H9 (cell line): ENCODE results near the gene SPHK2. TPM values are rescaled to one million over a fixed set of nuclear protein-coding genes. Genes with fewer than 3 reads are reported as not detected.
A peak's percentile ranks its signal among the peaks of the same experiment; 100 is the strongest.

Experiments used
- DNase-seq: peaks from one replicate; pipeline ENCODE4 v3.0.0-alpha.2; 2017
- H2AFZ ChIP-seq: one replicate; pipeline ENCODE4 v1.6.1; 2013; ENCODE audit warnings: mild to moderate bottlenecking, low read length, control low read depth, moderate library complexity
- H2AK5ac ChIP-seq: 2 replicates; pipeline ENCODE4 v1.6.1; 2013; ENCODE audit warnings: low read length, control low read depth, mixed read lengths; ENCODE audit not compliant: insufficient read length
- H2BK120ac ChIP-seq: one replicate; pipeline ENCODE4 v1.6.1; 2013; ENCODE audit warnings: low read depth, mild to moderate bottlenecking, low read length, control low read depth, inconsistent platforms; ENCODE audit not compliant: poor library complexity, severe bottlenecking
- H2BK12ac ChIP-seq: 2 replicates; pipeline ENCODE4 v1.6.1; 2013; ENCODE audit warnings: low read length, control low read depth, mixed read lengths, low read depth; ENCODE audit not compliant: insufficient read length
- H2BK15ac ChIP-seq: 2 replicates; pipeline ENCODE4 v1.6.1; 2013; ENCODE audit warnings: low read depth, low read length, control low read depth
- H2BK20ac ChIP-seq: one replicate; pipeline ENCODE4 v1.6.1; 2013; ENCODE audit warnings: low read depth, mild to moderate bottlenecking, low read length, control low read depth, inconsistent platforms; ENCODE audit not compliant: poor library complexity, severe bottlenecking
- H2BK5ac ChIP-seq: 2 replicates; pipeline ENCODE4 v1.6.1; 2013; ENCODE audit warnings: low read length, control low read depth, mixed read lengths; ENCODE audit not compliant: insufficient read length
- H3K14ac ChIP-seq: 2 replicates; pipeline ENCODE4 v1.6.1; 2013; ENCODE audit warnings: low read length, control low read depth; ENCODE audit not compliant: insufficient read depth
- H3K18ac ChIP-seq: 2 replicates; pipeline ENCODE4 v1.6.1; 2013; ENCODE audit warnings: low read depth, mild to moderate bottlenecking, mixed read lengths, low read length, control low read depth; ENCODE audit not compliant: insufficient read length
- H3K23ac ChIP-seq: 2 replicates; pipeline ENCODE4 v1.6.1; 2013; ENCODE audit warnings: low read length, control low read depth, mixed read lengths, low read depth; ENCODE audit not compliant: insufficient read length
- H3K23me2 ChIP-seq: 2 replicates; pipeline ENCODE4 v1.6.1; 2013; ENCODE audit warnings: low read depth, mild to moderate bottlenecking, mixed read lengths, low read length, control low read depth; ENCODE audit not compliant: insufficient read length, poor library complexity, severe bottlenecking
- H3K27ac ChIP-seq: 2 replicates; pipeline ENCODE4 v1.5.1; 2013; ENCODE audit warnings: low read length, control low read depth, mixed read lengths, low read depth; ENCODE audit not compliant: insufficient read length
- H3K27me3 ChIP-seq: 2 replicates; pipeline ENCODE4 v1.6.1; 2013; ENCODE audit warnings: low read length, control low read depth, inconsistent platforms; ENCODE audit not compliant: insufficient read depth
- H3K4ac ChIP-seq: 2 replicates; pipeline ENCODE4 v1.6.1; 2013; ENCODE audit warnings: low read depth, mild to moderate bottlenecking, control low read depth, inconsistent platforms, low read length, moderate library complexity
- H3K4me1 ChIP-seq: 2 replicates; pipeline ENCODE4 v1.6.1; 2013; ENCODE audit warnings: low read length, control low read depth, inconsistent platforms; ENCODE audit not compliant: insufficient read depth
- H3K4me2 ChIP-seq: 2 replicates; pipeline ENCODE4 v1.6.1; 2013; ENCODE audit warnings: low read length, control low read depth, mixed read lengths; ENCODE audit not compliant: insufficient read length, insufficient read depth
- H3K56ac ChIP-seq: 2 replicates; pipeline ENCODE4 v1.6.1; 2013; ENCODE audit warnings: low read depth, mild to moderate bottlenecking, mixed read lengths, low read length, control low read depth; ENCODE audit not compliant: insufficient read length
- H3K79me1 ChIP-seq: 2 replicates; pipeline ENCODE4 v1.6.1; 2013; ENCODE audit warnings: low read depth, mild to moderate bottlenecking, moderate library complexity, low read length, control low read depth, inconsistent platforms; ENCODE audit not compliant: insufficient read depth, poor library complexity, severe bottlenecking
- H3K79me2 ChIP-seq: 2 replicates; pipeline ENCODE4 v1.6.1; 2013; ENCODE audit warnings: low read length, control low read depth, inconsistent platforms; ENCODE audit not compliant: insufficient read depth
- H3K9ac ChIP-seq: 2 replicates; pipeline ENCODE4 v1.6.1; 2013; ENCODE audit warnings: low read length, control low read depth, mixed read lengths; ENCODE audit not compliant: insufficient read length; ENCODE audit errors: extremely low read depth
- H3K9me3 ChIP-seq: one replicate; pipeline ENCODE4 v1.6.1; 2013; ENCODE audit warnings: low read depth, low read length, inconsistent platforms; ENCODE audit not compliant: control insufficient read depth
- H3T11ph ChIP-seq: one replicate; pipeline ENCODE4 v1.6.1; 2013; ENCODE audit warnings: mild to moderate bottlenecking, low read length, control low read depth, inconsistent platforms
- H4K20me1 ChIP-seq: one replicate; pipeline ENCODE4 v1.6.1; 2013; ENCODE audit not compliant: control insufficient read depth, insufficient read length, insufficient read depth
- H4K5ac ChIP-seq: 2 replicates; pipeline ENCODE4 v1.6.1; 2013; ENCODE audit warnings: low read depth, mild to moderate bottlenecking, mixed read lengths, low read length, control low read depth; ENCODE audit not compliant: insufficient read length
- H4K8ac ChIP-seq: replicated peaks from 2 replicates; pipeline ENCODE4 v1.6.1; 2013; ENCODE audit warnings: low read length, control low read depth, mixed read lengths, low read depth; ENCODE audit not compliant: insufficient read length
- H4K91ac ChIP-seq: 2 replicates; pipeline ENCODE4 v1.6.1; 2013; ENCODE audit warnings: low read depth, mild to moderate bottlenecking, moderate library complexity, mixed read lengths, low read length, control low read depth; ENCODE audit not compliant: insufficient read length
- H3K27ac Mint-ChIP-seq, 3 experiments: 2 replicates in 2 of 3; 3 replicates in 1 of 3; pipeline ENCODE4 v1.8.0; 2020 to 2021; ENCODE audit warnings: mixed read lengths in 3 of 3, mild to moderate bottlenecking in 1 of 3, moderate library complexity in 1 of 3
- H3K27me3 Mint-ChIP-seq: 2 replicates; pipeline ENCODE4 v1.8.0; 2021; ENCODE audit warnings: low read depth, mild to moderate bottlenecking, moderate library complexity, mixed read lengths
- H3K36me3 Mint-ChIP-seq, 3 experiments: 2 replicates in 2 of 3; 3 replicates in 1 of 3; pipeline ENCODE4 v1.8.0; 2020 to 2021; ENCODE audit warnings: low read depth in 3 of 3, mixed read lengths in 3 of 3; ENCODE audit not compliant: insufficient read depth in 1 of 3
- H3K4me1 Mint-ChIP-seq, 2 experiments: 2 replicates each; pipeline ENCODE4 v1.8.0; 2020; ENCODE audit warnings: mixed read lengths in 2 of 2
- H3K4me3 Mint-ChIP-seq, 2 experiments: 2 replicates in 1 of 2; 3 replicates in 1 of 2; pipeline ENCODE4 v1.8.0; 2020 to 2021; ENCODE audit warnings: mild to moderate bottlenecking in 2 of 2, mixed read lengths in 2 of 2, moderate library complexity in 1 of 2
- H3K9me3 Mint-ChIP-seq, 2 experiments: 2 replicates in 1 of 2; 3 replicates in 1 of 2; pipeline ENCODE4 v1.8.0; 2020; ENCODE audit warnings: mild to moderate bottlenecking in 2 of 2, mixed read lengths in 2 of 2, moderate library complexity in 1 of 2
- CTCF ChIP-seq: fragments of 200-600 bp; sonication (generic); conservative IDR thresholded peaks from 3 replicates; pipeline ENCODE4 v1.8.0; 2021; ENCODE audit warnings: antibody characterized with exemption, mild to moderate bottlenecking
- WGBS: extraction: QIAGEN DNeasy Blood & Tissue Kit; methylation state at CpG from one replicate; pipeline ENCODE4 v1.1.7; 2013; ENCODE audit warnings: missing lambda C conversion rate, low lambda C conversion rate, mixed read lengths; ENCODE audit not compliant: insufficient read length; ENCODE audit errors: extremely low coverage; 5-methylcytosine and 5-hydroxymethylcytosine counted together
- total RNA-seq: library from RNA; stranded (reverse); gene quantifications from 2 replicates; pipeline ENCODE4 v1.2.1, GENCODE V29; 2021

SPHK2 gene
- total RNA-seq, 1 experiment from 2014 or later = 57.2 TPM

GRCh38 chr19:48613852-48614435 lies 5.4 kb upstream of the SPHK2 start:
- H2AK5ac ChIP-seq = no peak overlapping the region
- H3K4ac ChIP-seq = no peak overlapping the region
- no peak overlapping the region for H2BK12ac ChIP-seq
- H3K27ac ChIP-seq = no peak overlapping the region
- H4K91ac ChIP-seq = no peak overlapping the region
- Mint-ChIP-seq H3K36me3 (peaks cover 36 to 56% (median 50%) of the 10 kb centered on the region in 3 experiments), H3K27ac (peak overlapping the region; percentile 96 to 98 (median 97)), H3K4me1 (peaks cover 30 to 46% of the 10 kb centered on the region in 2 experiments), H3K27me3 (no peaks in the 10 kb centered on the region; the same call in 1 of the 2 replicates), H3K4me3 (peak overlapping the region; percentile 42 to 68; a peak in 3 of 5 replicates), H3K9me3 (no peaks in the 10 kb centered on the region; a peak in 1 of 5 replicates)
- H3K79me2 ChIP-seq = peaks cover 18% of the 10 kb centered on the region
- no peak overlapping the region for H3K23ac ChIP-seq
- H3T11ph ChIP-seq = no peak overlapping the region
- H3K56ac ChIP-seq = no peak overlapping the region
- no peak overlapping the region for H4K8ac ChIP-seq
- peaks cover 5% of the 10 kb centered on the region for H3K23me2 ChIP-seq
- no peaks in the 10 kb centered on the region for H3K9me3 ChIP-seq
- H3K4me1 ChIP-seq = peaks cover 3% of the 10 kb centered on the region; the same call in 1 of the 2 replicates
- no peak overlapping the region for H2BK15ac ChIP-seq
- DNase-seq = no peak
- no peak overlapping the region for H3K4me2 ChIP-seq
- no peak for TF ChIP-seq CTCF
- no peaks in the 10 kb centered on the region for H4K20me1 ChIP-seq
- peak overlapping the region; percentile 5 for H3K9ac ChIP-seq
- H2BK120ac ChIP-seq = no peak overlapping the region
- no peak overlapping the region for H2BK20ac ChIP-seq
- no peak overlapping the region for H4K5ac ChIP-seq
- peak overlapping the region; percentile 44; the same call in 1 of the 2 replicates for H3K14ac ChIP-seq
- H2BK5ac ChIP-seq = no peak overlapping the region
- no CpG with 5 or more reads among the region's 13 CpGs for WGBS
- no peaks in the 10 kb centered on the region for H3K27me3 ChIP-seq
- H2AFZ ChIP-seq = no peak overlapping the region
- H3K79me1 ChIP-seq = peaks cover 4% of the 10 kb centered on the region
- no peak overlapping the region for H3K18ac ChIP-seq
